Activated CD8-positive, alpha-beta memory T cell treated with anti-CD3 and anti-CD28 coated beads, Interleukin-2, amount 50 U/mL, for 1 hour (primary cell): ENCODE data around the gene HPD.
"Not testable (repeated sequence)": the region's sequence is repeated elsewhere in the genome, so short reads cannot be mapped to it uniquely, and the experiment has no call there.

Experiments
- DNase-seq: peaks from one replicate; pipeline ENCODE4 v3.0.0-alpha.2; 2020; ENCODE audit errors: extremely low read depth

Gene HPD

GRCh38 chr12:121858662-121859572, at the start of gene HPD:
Gene HPD, minus strand, starts transcription at chr12:121858859. Its CDS starts 36 bp downstream, at chr12:121858823.
- DNase-seq: no peak

GRCh38 chr12:121905746-121906145, 47.1 kb upstream of the HPD start:
- no peak for DNase-seq

- no peak for DNase-seq
Measured at GRCh38 chr12:121903202-121903601, 44.5 kb upstream of the HPD start.

GRCh38 chr12:121899590-121899989, 40.9 kb upstream of the HPD start:
- DNase-seq: no peak

- DNase-seq: no peak
Measured at GRCh38 chr12:121898287-121898686, 39.6 kb upstream of the HPD start.

GRCh38 chr12:121894633-121895032, 36.0 kb upstream of the HPD start:
- DNase-seq: no peak

- DNase-seq: no peak
Measured at GRCh38 chr12:121893961-121894460, 35.4 kb upstream of the HPD start.

- DNase-seq: no peak
Measured at GRCh38 chr12:121892673-121893561, 34.3 kb upstream of the HPD start.

GRCh38 chr12:121889661-121890060, 31.0 kb upstream of the HPD start:
- DNase-seq: not testable (repeated sequence)

- DNase-seq: no peak
Measured at GRCh38 chr12:121889274-121889624, 30.6 kb upstream of the HPD start.

- peak; percentile 96 for DNase-seq
Measured at GRCh38 chr12:121888478-121889273, 30.0 kb upstream of the HPD start, which contains the start of gene PSMD9. Gene PSMD9, plus strand, starts transcription at chr12:121888790. Its CDS starts 67 bp downstream, at chr12:121888857.

GRCh38 chr12:121888083-121888477, 29.4 kb upstream of the HPD start:
- no peak for DNase-seq

- not testable (repeated sequence) for DNase-seq
Measured at GRCh38 chr12:121885129-121885528, 26.5 kb upstream of the HPD start.

GRCh38 chr12:121883315-121883660, 24.6 kb upstream of the HPD start:
- DNase-seq: no peak

GRCh38 chr12:121876080-121876447, 17.4 kb upstream of the HPD start:
- DNase-seq: not testable (repeated sequence)

- no peak for DNase-seq
Measured at GRCh38 chr12:121875582-121875981, 16.9 kb upstream of the HPD start.

GRCh38 chr12:121874071-121874470, 15.4 kb upstream of the HPD start:
- no peak for DNase-seq

GRCh38 chr12:121873216-121873569, 14.5 kb upstream of the HPD start:
- no peak for DNase-seq

GRCh38 chr12:121872546-121873215, 14.0 kb upstream of the HPD start:
- DNase-seq: no peak

- no peak for DNase-seq
Measured at GRCh38 chr12:121871467-121871866, 12.8 kb upstream of the HPD start.

- DNase-seq: not testable (repeated sequence)
Measured at GRCh38 chr12:121869229-121869628, 10.6 kb upstream of the HPD start.
